Activated B cell treated with CpG ODN at 0.5 μM for 24 hours (primary cell): ENCODE measurements around the gene SBSN. TPM values are rescaled to one million over a fixed set of nuclear protein-coding genes. Genes with fewer than 3 reads are reported as not detected.

Experiments used
- ATAC-seq: fragments of 200-7000 bp; cut with Tn5 transposase; one replicate; pipeline ENCODE4 v1.10.0; 2021; ENCODE audit warnings: low read depth, mild to moderate bottlenecking, moderate library complexity
- CTCF ChIA-PET: fragments of 350-600 bp; sonication (Branson Sonifier 250); formaldehyde crosslinking; loops from one replicate; lab custom pipeline; 2021; ENCODE audit warnings: antibody characterized with exemption; lab: Charles Lee
- POLR2A ChIA-PET: fragments of 350-600 bp; sonication (Branson Sonifier 250); formaldehyde crosslinking; loops from one replicate; lab custom pipeline; 2021; ENCODE audit warnings: antibody characterized with exemption; lab: Charles Lee
- DNase-seq: peaks from one replicate; pipeline ENCODE4 v3.0.0; 2022
- H3K27ac Mint-ChIP-seq: one replicate; pipeline ENCODE4 v1.8.0; 2020; ENCODE audit warnings: mixed read lengths
- H3K27me3 Mint-ChIP-seq: one replicate; pipeline ENCODE4 v1.8.0; 2021; ENCODE audit warnings: mixed read lengths
- H3K36me3 Mint-ChIP-seq: one replicate; pipeline ENCODE4 v1.8.0; 2021; ENCODE audit warnings: low read depth, mixed read lengths
- H3K4me1 Mint-ChIP-seq: one replicate; pipeline ENCODE4 v1.8.0; 2021; ENCODE audit warnings: mixed read lengths
- H3K4me3 Mint-ChIP-seq: one replicate; pipeline ENCODE4 v1.8.0; 2020; ENCODE audit warnings: mild to moderate bottlenecking, mixed read lengths
- H3K9me3 Mint-ChIP-seq: one replicate; pipeline ENCODE4 v1.8.0; 2020; ENCODE audit warnings: mixed read lengths
- CTCF ChIP-seq: fragments of 200-600 bp; IDR thresholded peaks from one replicate; pipeline ENCODE4 v1.8.0; 2022; ENCODE audit warnings: antibody characterized with exemption, mild to moderate bottlenecking
- intact Hi-C: fragments of 100-400 bp; cut with micrococcal nuclease; formaldehyde crosslinking; loops from one replicate; pipeline ENCODE4 v1.15.1; 2024
- total RNA-seq: library from RNA; stranded (reverse); gene quantifications from 2 replicates; pipeline ENCODE4 v1.2.3, GENCODE V29; 2022

SBSN gene
- total RNA-seq, 1 donor from 2014 or later = not detected

GRCh38 chr19:35549879-35550523 lies 21.9 kb upstream of the SBSN start:
- ATAC-seq (no peak), DNase-seq (no peak)
- Mint-ChIP-seq H3K27ac (no peak overlapping the region), H3K4me1 (peaks cover 26% of the 10 kb centered on the region), H3K9me3 (no peaks in the 10 kb centered on the region), H3K36me3 (peaks cover 22% of the 10 kb centered on the region), H3K4me3 (no peak overlapping the region), H3K27me3 (no peaks in the 10 kb centered on the region)
- no peak for TF ChIP-seq CTCF
- ChIA-PET POLR2A (no interaction called here), CTCF (interaction anchor here (3.2 kb wide), 1 partner anchor 42 kb away, joined by 18 read pairs; no protein-coding TSS in a partner anchor)
- intact Hi-C loops = loop anchor here (1.0 to 5.0 kb wide), 4 partner anchors 42 to 207 kb away; partner anchors contain the start of genes ETV2, HSPB6 and PROSER3

- Mint-ChIP-seq H3K27ac (no peak overlapping the region), H3K4me1 (peaks cover 34% of the 10 kb centered on the region), H3K27me3 (no peaks in the 10 kb centered on the region), H3K4me3 (no peak overlapping the region), H3K9me3 (no peaks in the 10 kb centered on the region), H3K36me3 (peaks cover 24% of the 10 kb centered on the region)
- ATAC-seq (no peak), DNase-seq (peak; percentile 27)
- TF ChIP-seq CTCF = no peak
- ChIA-PET CTCF (interaction anchor here (1.1 to 3.2 kb wide), 4 partner anchors 9 to 42 kb away, joined by 3 to 18 read pairs (median 4); no protein-coding TSS in a partner anchor), POLR2A (interaction anchor here (0.5 to 0.6 kb wide), 2 partner anchors 9 to 1138 kb away, joined by 3 to 6 read pairs; no protein-coding TSS in a partner anchor)
- intact Hi-C loops = loop anchor here (1.0 to 5.0 kb wide), 4 partner anchors 43 to 208 kb away; partner anchors contain the start of genes ETV2, HSPB6 and PROSER3
Observed at GRCh38 chr19:35549174-35549788, 21.2 kb upstream of the SBSN start.

GRCh38 chr19:35546532-35546931 lies 18.4 kb upstream of the SBSN start:
- ChIA-PET CTCF (no interaction called here), POLR2A (no interaction called here)
- no peak for DNase-seq
- Mint-ChIP-seq H3K36me3 (peaks cover 24% of the 10 kb centered on the region), H3K4me3 (peak overlapping the region; percentile 88), H3K27me3 (no peaks in the 10 kb centered on the region), H3K9me3 (no peaks in the 10 kb centered on the region), H3K4me1 (peaks cover 34% of the 10 kb centered on the region), H3K27ac (peak overlapping the region; percentile 41)
- TF ChIP-seq CTCF = no peak
- intact Hi-C loops = loop anchor here (5.0 kb wide), 2 partner anchors 96 to 211 kb away; partner anchors contain the start of genes ETV2, HSPB6 and PROSER3
- ATAC-seq = no peak

- DNase-seq (no peak), ATAC-seq (peak; percentile 52)
- peak overlapping the region; percentile 72 for H3K27ac Mint-ChIP-seq
- ChIA-PET POLR2A (no interaction called here), CTCF (no interaction called here)
- H3K27me3 Mint-ChIP-seq = no peaks in the 10 kb centered on the region
- H3K4me3 Mint-ChIP-seq = peak overlapping the region; percentile 88
- H3K9me3 Mint-ChIP-seq = no peaks in the 10 kb centered on the region
- H3K36me3 Mint-ChIP-seq = peaks cover 23% of the 10 kb centered on the region
- peaks cover 37% of the 10 kb centered on the region for H3K4me1 Mint-ChIP-seq
- intact Hi-C loops = loop anchor here (1.0 to 5.0 kb wide), 5 partner anchors 36 to 385 kb away; partner anchors contain the start of genes ETV2, HAUS5, HSPB6 and PROSER3
- TF ChIP-seq CTCF = no peak
Observed at GRCh38 chr19:35545855-35546381, 17.8 kb upstream of the SBSN start.
